ENCODE measurements around the gene ADAMTS16.

The ADAMTS16 gene

DNA sequence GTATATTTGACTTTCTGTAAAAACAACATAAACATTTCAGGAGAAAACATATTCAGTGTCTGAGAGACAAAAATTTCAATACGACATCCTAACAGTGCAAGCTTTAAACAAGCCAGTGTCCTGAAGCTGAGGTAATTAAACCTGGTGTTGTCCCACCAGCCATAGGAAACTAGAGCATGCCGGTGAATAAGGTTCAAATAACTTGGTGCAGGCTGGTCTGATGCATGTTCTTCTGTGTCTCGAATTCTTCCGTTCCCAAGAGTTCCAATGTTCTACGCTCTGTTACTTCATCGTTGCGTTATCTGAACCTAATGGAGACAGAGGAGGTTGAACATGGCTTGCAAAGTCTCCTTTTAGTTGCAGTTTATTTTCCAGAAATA lies 48.9 kb downstream of the ADAMTS16 start:
- DNase-seq = no peak

DNA sequence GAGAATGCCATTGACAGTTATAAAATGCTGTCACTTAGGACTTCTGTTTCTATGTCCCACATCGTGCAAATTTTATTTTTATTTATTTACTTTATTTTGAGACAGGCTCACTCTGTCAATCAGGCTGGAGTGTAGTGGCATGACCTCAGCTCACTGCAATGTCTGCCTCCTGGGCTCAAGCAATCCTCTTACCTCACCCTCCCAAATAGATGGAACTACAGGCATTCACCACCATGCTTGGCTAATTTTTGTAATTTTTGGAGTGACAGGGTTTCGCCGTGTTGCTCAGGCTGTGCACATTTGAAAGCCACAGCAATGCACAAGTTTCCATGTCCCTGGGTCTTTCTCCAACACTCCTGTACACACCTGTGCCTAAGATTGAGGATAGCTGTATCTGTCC lies 51.8 kb downstream of the ADAMTS16 start:
- no peak for DNase-seq

DNA sequence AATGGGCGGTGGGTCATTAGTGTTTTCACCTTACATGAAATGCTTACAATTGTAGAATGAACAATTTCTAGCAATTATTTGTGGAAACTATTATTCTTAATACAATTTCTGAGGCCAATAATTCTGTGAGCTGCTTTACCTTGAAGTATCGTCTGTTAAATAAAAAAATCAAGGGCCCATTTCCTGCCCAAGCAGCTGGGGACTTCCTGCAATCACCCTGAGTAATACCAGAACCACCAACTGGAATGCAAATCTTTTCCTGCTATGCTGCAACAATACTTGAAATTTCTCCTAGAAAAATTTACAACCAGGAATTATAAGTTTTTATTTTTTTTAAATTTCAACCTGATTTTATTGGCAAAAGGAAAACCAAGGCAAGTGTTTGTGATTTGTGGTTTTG lies 52.6 kb downstream of the ADAMTS16 start:
- DNase-seq = no peak

DNA sequence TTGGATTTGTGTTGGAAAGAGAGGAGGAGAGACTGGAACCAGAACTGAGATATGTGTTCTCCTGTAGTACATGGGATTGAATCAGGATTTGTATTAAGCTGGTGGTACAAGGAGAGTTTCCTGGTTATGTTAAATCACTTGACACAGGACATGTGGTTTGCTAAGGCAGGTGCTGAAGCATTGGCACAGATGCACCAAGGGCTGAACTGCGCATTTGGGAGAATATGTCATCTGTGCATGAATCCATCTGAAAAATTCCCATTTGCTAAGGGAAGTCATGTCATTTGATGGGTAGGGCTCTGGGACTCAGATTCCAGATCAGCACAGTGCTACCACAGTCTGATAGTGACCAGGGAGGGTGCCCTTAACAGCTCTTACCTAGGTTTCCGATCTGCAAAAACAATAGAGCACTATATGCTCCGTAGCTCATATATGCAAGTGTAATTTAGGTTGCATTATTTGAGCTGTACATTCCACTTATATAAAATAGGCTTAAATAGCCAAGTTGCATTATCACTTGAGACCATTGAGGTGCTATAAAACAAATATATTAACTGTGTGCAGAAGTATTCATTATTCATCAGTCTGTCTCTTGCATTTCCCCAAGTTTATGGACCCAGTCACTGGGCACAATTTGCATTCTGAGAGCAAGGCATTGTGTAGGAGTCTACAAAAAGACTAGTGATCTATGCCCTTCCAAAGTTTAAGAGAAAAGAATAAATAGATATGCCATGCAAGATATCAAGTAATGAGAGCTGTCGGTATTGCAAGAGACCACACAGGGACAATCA lies 55.2 kb downstream of the ADAMTS16 start:
- no peak for DNase-seq

DNA sequence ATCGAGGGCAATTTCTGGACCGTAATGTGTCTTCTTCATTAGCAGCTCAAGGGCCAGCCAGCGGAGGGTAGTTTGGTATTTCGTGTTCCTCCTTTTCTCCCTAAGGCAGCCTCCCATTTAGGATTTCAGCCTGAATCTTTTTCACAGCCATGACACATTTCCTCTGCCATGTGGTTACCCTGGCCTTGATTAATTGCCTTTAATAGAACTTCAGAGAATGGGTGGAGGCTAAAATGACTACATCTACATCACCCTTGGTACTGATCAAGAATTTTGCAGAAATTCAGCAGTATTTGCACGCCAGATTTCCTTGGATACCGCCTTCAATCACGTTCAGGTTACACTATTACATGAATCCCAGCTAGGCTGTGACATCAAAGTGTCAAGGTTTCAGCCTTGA lies 58.0 kb downstream of the ADAMTS16 start:
- no peak for DNase-seq

DNA sequence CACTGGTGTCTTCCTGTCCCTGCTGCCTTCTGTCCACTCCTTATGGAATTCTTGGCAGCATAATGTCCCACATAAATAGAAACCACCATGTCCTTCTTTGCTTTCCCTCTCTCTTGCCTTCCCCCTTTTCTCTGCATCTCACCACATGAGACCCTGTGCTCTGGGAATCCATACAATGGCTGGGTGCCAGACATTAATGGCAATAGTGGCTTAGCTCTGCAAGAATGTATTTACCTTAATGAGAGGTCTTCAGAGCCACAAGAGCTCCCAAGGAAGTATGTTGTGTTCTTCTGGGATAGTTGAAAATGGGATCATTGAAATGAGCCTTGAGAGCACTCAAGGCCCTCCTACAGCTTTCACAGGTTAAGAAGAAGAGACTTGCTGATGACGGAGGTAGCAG lies 58.7 kb downstream of the ADAMTS16 start:
- no peak for DNase-seq

DNA sequence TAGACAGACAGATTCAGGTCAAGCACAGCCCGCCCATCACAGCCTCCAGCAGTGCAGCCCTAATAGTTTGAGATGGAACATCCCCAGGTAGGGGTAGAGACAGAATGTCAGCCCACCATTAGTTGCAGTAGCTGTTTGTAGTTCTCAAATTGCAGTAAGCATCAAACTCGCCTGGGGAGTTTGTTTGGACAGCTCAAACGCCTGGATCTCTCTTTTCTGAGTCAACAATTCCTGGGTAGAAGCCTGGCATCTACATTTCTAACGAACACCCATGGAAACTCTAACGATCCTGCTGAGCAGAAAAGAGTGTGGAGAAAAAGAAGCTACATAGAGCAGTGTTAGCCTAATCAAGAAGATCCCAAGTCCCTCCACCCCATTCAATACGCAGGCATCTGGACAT lies 59.4 kb downstream of the ADAMTS16 start:
- DNase-seq = no peak

DNA sequence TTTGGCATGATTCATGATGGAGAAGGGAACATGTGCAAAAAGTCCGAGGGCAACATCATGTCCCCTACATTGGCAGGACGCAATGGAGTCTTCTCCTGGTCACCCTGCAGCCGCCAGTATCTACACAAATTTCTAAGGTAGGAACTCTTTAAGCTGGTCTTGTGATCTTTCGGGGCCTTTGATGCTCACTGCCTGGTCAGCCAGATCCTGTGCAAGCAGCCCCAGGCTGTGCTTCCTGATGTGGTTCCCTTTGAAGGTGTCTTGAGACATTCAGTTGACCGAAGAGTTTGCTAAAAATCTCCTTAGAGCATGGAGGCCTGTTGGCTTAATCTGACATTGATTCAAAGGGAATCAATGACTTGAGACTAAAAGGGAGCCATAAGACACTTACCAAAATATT lies 60.0 kb downstream of the ADAMTS16 start:
- DNase-seq = no peak

DNA sequence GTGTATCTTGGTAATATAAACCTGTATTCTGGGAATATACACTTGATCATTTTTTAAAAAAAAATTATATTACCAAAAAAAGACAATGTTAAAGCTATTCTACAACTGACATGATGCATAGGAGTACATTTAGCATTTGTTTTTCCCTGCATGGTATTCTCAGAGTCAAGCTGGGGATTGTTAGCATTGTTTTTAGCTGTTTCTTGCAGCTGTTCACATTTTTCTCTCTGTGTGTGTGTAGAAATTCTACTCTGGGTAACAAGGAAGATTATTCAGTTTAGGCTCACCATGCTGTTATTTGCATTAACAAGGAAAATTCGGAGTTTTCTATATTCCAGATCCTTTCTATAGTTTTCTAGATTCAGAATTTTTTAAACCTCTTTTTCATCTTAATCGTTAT lies 62.2 kb downstream of the ADAMTS16 start:
- DNase-seq = no peak

DNA sequence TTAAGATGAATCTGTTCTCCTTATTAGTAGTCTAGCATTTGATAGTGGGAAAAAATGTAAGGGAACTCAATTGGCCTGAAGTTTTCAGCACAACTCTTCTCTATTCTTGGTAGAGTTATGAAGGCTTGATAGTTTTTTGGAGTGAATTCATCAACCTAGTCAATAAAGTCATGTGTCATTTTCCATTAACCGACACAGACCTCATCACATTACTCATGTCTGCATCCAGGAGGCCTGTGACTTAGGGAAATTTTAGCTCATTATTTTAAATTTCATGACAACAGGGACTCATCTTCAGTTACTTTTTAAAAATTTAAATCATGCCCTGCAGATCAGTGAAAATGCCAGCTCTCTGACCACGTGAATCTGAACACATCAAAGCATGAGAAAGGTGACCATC lies 63.3 kb downstream of the ADAMTS16 start:
- DNase-seq = no peak

DNA sequence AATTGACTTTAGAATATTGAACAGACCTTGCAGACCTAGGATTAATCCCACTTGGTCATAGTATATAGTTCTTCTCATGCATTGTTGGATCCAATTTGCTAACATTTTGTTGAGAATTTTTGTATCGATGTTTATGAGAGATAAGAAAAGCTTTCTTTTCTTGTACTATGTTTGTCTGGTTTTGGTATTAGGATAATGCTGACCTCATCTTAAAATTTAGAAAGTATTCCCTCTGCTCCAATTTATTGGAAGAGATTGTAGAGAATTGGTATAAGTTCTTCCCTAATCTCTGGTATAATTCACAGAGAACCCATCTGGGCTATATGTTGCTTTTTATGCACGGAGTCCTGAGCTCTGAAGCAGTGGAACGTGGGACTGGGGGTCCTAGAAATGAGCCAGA lies 67.7 kb downstream of the ADAMTS16 start:
- no peak for DNase-seq

DNA sequence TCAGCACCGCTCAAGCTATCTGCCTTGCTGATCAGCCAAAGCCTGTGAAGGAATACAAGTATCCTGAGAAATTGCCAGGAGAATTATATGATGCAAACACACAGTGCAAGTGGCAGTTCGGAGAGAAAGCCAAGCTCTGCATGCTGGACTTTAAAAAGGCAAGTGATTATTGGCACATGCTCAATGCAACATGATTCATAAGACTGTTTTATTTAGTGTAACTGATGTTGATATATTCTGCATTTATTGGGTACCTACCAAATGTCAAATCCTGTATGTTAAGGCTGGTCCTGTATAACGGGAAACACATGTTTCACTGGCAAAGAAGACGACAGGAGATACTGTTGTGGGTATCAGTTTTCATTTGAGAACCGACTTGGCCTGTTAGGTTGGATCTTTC lies 69.0 kb downstream of the ADAMTS16 start:
- DNase-seq = no peak

DNA sequence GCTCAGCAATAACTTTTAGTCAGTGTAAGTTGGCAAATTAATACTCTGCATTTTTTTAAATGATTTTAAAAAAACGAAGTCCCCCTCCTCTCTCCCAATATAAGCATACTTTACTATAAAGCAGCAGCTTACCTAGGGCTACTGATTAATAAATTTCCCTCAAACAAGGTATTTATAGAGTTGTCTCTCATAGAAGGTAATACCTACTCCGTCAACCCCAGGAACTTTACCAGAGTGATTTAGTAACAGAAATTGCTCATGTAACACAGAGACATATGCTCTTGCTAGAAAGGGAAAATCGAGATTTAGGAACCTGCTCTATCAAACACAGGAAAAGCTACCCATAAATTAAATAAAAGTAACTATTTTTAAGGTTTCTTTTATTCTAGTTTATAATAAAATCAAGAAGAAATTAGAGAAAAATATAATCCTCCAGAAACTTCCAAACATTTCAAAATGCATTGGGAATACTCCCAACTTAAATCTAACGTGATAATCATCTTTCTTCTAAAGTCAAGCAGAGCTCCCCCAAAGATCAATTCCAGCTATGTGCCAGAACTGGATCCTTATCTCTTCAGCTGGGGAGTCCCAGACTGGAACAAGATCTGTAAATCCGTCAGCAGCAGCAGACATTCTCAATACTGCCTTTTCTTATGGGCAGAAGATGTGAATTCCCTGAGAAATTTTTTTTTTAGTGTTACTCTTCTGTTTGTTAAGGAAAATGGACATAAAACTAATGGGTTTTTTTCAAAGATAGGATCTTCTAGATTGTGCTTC lies 69.6 kb downstream of the ADAMTS16 start:
- DNase-seq = no peak

DNA sequence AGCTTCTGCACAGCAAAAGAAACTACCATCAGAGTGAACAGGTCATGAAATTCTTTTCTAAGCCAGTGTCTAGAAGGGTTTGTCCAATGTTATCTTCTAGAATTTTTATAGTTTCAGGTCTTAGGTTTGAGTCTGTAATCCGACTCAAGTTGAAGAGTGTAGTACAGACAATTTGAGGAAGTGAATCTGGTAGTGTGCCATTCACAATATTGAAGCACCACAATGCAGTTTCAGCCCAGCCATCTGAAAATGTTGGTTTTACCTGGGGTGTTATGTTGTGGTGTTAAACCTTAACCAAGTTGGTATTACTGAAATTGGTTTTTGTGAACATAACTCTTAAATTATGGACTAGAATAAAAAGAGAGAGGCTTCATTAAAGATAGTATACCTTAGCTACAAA lies 77.2 kb downstream of the ADAMTS16 start:
- no peak for DNase-seq

DNA sequence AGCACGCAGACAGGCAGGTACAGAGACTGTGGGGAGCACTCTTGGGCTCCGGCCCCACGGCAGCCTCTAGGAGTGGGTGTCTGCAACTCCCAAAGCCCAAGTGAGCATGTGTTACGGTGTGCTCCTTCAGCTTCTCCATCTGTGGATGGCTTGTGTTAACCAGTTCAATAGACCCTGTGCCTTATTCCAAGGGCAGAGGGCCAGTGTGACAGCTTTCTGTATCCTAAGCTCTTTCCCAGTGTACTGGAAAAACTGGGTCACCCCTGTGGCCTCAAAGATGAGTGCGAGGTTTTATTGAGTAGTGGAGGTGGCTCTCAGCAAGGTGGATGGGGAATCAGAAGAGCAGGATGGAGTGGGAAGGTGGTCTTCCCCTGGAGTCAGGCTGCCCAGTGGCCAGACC lies 78.3 kb downstream of the ADAMTS16 start:
- DNase-seq = no peak

DNA sequence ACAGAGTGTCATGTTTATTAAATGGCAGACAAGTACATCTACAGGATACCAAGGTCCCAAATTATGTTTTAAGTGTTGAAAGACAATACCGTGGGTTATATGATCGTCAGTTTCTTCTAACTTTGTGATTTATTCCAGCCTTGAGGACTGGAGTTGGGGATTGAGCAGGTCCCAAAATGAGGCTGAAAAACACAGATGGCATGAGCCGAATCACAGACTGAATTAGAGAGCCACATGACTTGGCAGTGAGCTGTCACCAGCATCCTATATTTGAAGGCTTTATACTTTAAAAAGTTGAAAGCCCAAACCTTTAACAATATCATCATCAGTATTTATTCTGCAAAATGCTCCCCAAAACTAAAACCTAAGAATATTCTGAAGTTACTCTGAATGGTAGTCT lies 79.4 kb downstream of the ADAMTS16 start:
- DNase-seq = no peak

DNA sequence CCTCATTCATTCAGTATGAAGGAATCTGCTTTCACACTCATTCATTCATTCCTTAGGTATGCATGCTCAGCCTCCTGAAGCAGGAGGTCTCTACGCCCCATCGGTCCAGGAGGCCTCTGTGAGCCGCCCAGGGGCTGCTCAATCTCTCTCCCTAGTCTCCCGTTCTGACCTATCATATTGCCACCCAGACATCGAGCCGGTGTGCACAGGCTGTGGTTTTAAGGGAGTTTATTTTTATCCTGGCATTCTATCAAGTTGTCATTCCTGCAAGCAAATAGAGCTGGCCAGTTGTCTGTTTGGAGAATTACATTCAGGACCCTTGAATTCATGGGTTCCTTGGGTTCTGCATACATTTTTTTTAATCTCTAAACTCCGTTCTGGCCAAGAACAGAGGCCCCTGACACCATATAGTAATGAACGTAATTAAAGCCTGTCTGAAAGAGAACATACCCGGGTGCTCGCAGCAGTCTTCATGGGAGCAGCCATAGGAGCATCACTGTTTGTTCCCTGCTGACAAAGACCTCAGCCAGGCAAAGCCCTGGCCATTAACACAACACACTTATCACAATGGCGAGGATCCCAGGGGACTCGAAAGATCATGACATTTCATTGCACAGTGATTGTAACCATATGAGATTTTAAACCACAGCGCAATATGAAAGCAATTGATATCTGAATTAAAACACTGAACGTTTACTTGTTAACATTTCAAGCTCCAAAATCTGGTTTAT lies 80.9 kb downstream of the ADAMTS16 start:
- DNase-seq = no peak

DNA sequence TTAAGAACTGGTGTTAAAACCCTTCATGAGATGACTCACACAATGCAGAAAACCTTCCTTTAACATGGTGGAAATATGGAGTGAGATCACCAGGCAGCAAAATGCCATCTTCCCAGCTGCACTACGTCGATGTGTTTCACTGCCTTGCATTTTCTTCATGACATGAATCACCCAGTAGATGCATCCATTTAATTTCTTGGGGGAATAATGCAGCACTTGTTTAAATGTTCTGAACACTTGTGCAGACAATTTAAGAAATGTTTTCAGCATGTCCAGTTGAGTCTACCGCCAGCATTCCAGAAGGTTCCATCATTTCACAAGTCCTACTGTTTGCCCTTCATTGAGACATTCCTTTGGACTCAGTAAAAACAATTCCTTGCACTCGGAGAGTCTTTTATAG lies 81.6 kb downstream of the ADAMTS16 start:
- DNase-seq = no peak

DNA sequence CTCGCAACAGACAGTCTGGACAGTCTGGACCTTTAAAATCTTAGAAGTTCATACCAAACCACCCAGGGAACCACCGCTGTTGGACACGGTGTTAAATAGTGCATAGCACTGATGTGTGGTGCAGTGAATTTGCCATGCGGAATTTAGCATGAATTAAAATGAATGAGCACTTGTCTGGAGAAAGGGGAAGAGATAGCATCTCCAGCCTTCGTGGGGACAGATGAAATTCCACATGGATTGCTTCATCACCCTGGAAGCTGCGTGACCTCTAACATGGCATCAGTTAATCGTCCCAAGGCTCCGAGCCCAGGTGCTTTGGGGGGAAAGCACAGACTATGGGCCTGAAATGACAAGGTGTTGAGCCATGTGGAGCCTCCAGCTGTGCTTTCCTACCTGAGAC lies 91.4 kb downstream of the ADAMTS16 start:
- no peak for DNase-seq

DNA sequence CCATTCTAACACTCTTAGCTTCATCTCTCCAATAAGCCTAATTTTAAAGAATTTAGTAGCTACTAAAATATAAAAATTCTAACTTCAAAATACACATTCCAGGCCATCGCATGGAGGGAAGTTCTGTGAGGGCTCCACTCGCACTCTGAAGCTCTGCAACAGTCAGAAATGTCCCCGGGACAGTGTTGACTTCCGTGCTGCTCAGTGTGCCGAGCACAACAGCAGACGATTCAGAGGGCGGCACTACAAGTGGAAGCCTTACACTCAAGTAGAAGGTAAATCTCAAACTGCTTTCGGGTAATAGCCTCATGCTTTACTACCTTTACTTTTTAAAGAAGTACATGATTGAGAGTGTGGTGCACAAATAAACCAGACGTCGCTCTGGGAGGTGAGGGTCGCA lies 94.8 kb downstream of the ADAMTS16 start:
- DNase-seq = no peak

DNA sequence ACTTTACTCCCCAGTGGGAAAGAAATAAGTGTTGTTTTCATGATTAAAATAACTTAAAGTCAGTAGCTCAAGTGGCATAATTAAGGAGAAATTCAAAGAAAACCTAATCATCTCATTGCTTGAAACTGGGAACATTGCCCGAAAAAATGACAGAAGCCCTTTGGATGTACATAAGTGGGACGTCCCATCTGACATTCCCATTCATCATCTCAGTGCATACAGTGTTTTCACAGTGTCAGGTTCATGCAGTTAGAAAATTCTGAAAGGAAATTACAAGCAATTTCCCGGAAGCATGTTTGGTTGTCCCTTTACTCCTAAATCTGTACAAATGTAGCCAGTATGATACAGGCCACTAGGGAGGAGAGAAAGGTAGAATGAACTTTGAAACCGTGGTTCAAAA lies 95.6 kb downstream of the ADAMTS16 start:
- DNase-seq = no peak

DNA sequence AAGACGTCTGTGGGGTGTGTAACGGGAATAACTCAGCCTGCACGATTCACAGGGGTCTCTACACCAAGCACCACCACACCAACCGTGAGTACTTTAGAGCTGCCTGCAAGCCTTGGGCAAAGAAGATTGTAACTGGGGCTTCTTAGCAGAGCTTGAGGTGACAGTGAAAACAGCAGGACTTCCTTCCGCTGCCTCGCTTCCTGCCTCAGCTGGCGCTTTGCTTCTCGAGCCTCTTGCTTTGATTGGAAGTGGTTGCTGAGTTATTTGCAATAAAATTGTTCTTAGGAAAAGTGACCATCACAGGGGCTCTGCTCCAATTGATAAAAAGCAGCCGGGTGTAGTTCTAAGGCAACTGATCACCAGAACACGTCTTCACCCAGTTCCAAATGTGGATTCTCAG lies 99.1 kb downstream of the ADAMTS16 start:
- DNase-seq = no peak

DNA sequence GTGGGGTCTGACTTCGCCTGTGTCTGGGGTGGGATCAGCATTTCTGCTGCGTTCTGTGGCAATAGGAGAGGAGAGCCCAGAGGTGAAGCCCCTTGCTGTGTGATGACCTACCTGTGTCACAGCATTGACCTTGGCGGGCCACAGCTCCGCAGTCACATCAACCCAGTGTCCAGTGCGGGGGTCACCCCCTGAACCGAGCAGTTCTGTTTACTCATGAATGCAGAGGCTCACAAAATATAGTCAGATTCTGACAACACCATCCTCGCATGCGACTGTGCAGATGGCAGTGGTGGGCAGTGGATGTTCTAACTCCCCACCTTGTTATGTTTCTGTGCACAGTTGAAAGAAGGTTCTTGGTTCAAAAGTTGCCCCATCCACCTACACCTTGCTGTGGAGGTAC lies 100.1 kb downstream of the ADAMTS16 start:
- DNase-seq = no peak

DNA sequence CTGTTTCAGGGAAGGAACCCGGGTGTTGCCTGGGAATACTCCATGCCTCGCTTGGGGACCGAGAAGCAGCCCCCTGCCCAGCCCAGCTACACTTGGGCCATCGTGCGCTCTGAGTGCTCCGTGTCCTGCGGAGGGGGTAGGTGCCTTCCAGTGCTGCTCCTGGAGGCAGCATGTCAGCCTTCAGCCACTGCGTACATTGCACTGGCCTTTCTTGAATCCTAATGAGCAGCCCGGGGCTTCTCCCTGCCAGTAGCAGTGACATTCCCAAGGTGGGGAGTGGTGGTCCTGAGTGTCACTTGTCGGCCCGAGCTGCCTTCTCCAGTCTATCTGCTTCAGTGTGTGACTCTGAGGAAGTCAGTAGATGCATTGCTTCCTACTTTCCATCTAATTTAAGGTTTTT lies 101.9 kb downstream of the ADAMTS16 start:
- DNase-seq = no peak
